Lung microvascular endothelial cell (primary cell): ENCODE data around the gene FN3KRP. TPM values are rescaled to one million over a fixed set of nuclear protein-coding genes. Genes with fewer than 3 reads are reported as not detected.

Experiments
- DNase-seq, 2 donors: peaks; one replicate each; pipeline versions ENCODE4 v3.0.0 to v3.0.0-alpha.2; 2010; ENCODE audit warnings: low read depth in 2 of 2
- total RNA-seq: library from RNA; depleted of rRNA; stranded (reverse); fragments of >200 nt; gene quantifications from 2 replicates; pipeline ENCODE4 v1.2.1, GENCODE V29; 2014

FN3KRP gene
- total RNA-seq, 1 donor from 2014 or later, result 9.1 TPM

- DNase-seq, result no peak
These were observed 7.4 kb upstream of the FN3KRP start for GRCh38 chr17:82709024-82709675.

- DNase-seq, result no peak
These were observed 6.6 kb upstream of the FN3KRP start for GRCh38 chr17:82709676-82710498.

GRCh38 chr17:82710499-82711232 lies 5.8 kb upstream of the FN3KRP start:
- no peak for DNase-seq

GRCh38 chr17:82713071-82713723 lies 3.3 kb upstream of the FN3KRP start:
- no peak for DNase-seq

GRCh38 chr17:82718986-82719685 lies 2.6 kb downstream of the FN3KRP start:
- no peak for DNase-seq

- no peak for DNase-seq
These were observed 3.7 kb downstream of the FN3KRP start for GRCh38 chr17:82720204-82720603.

DNA sequence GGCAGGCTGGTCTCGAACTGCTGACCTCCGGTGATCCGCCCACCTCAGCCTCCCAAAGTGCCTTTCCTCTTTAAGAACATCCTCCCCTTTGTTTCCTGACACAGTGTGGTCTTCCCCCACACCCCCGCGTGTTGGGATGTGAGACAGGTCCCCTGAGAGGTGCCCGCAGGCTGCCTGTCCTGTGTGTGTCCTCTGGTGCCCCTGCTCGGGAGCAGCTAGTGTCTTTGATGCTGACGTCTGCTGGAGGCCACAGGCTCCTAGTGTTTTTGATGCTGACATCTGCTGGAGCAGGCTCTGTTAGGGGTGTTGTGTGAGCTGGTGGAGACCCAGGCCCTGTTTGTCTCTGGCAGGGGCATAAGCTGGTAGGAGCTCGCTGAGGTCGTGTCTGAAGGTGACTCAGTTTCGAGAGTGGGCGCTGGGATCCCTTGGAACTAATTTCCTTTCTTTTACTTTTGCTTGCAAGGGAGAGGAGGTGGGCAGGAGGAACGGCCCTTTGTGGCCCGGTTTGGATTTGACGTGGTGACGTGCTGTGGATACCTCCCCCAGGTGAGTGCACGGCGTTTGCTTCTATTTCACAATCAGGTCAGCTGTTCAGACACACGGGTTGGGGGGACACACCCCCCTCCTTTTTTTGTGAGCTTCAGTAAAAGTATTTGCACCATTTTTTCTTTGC lies 6.0 kb downstream of the FN3KRP start:
- DNase-seq, result no peak

DNA sequence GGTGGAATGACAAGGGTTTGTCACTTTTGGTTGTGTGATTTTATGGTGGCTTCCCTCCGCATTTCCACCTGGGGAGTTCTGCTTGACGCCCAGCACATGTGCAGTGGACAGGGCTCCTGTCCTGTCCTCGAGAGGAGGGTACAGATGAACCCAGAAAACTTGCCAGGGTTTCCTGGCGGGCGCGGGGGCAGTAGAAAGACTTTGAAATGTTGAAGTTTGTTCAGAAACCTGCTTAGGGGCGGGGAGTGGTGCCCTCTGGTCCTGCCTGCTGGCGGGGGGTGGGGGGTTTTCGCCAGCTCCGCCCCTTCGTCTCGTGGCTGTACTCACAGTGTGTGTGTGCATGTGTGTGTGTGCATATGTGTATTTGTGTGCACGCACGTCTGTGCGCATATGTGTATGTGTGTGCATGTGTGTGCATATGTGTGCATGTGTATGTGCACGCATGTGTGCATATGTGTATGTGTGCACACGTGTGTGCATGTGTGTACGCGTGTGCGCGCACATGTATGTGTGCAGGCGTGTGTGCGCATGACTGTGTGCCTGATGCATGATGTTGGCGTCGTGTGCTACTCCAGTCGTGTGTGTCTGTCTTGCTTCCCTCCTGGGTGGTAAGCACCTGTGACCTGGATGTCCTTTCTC lies 6.8 kb downstream of the FN3KRP start:
- no peak for DNase-seq

DNA sequence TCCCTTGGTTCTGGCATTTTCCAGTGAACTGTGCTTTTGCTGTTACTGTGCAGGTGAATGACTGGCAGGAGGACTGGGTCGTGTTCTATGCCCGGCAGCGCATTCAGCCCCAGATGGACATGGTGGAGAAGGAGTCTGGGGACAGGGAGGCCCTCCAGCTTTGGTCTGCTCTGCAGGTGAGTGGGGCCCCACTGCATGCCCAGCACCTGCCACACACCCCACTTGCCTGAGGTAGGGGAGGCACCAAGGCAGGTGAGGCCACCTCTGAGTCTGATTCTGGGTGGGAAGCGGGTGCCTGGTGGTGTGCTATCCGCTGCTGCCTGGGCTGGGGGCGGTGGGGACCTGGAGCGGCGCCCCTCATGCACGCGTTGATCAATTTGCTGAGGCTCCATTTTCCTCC lies 9.9 kb downstream of the FN3KRP start:
- no peak for DNase-seq

- DNase-seq, result no peak
These were observed 13.2 kb downstream of the FN3KRP start for GRCh38 chr17:82729479-82730260.

- no peak for DNase-seq
These were observed 15.7 kb downstream of the FN3KRP start for GRCh38 chr17:82732118-82732743.

DNA sequence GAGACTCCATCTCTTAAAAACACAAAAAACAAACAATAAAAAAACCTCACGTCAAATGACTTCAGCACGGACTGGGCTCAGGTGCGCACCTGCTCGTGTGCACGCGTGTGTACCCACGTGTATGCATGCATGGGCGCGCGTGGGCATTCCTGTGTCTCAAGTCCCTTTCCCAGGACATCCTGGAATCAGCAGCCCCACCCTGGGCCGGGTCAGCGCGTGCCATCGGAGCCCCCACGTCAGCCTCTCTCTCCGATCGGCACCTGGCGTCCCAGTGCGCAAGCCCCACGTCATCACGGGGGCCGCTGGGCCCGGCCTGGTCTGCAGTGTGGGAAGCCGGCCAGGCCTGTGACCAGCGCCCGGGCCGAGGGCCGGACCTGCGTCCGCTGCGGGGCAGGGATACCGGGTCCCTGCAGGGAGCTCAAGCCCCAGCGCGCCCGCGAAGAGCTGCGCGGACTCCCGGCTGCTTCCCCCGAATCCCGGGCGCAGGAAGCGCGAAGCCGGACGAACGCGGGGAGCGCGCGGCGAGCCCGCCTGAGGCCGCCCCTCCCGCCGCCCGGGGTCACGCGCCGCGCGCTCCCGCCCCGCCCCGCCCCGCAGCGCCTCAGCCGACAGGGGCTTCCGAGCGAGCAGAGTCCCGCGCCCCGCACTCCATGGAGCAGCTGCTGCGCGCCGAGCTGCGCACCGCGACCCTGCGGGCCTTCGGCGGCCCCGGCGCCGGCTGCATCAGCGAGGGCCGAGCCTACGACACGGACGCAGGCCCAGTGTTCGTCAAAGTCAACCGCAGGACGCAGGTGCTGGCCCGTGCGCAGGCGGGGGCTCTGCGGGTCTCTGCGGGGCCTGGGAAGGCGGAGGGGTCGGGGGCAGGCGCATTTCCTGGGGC lies 18.7 kb downstream of the FN3KRP start, which contains the start of gene FN3K:
Gene FN3K (plus strand): TSS at position 629 of the 880 bp plus-strand sequence. CDS start 22 bp downstream, at position 651.
- peak; percentile 63 to 76 for DNase-seq

GRCh38 chr17:82736511-82737185 lies 20.1 kb downstream of the FN3KRP start:
- DNase-seq, result no peak

- no peak for DNase-seq
These were observed 21.7 kb downstream of the FN3KRP start for GRCh38 chr17:82737967-82738877.

DNA sequence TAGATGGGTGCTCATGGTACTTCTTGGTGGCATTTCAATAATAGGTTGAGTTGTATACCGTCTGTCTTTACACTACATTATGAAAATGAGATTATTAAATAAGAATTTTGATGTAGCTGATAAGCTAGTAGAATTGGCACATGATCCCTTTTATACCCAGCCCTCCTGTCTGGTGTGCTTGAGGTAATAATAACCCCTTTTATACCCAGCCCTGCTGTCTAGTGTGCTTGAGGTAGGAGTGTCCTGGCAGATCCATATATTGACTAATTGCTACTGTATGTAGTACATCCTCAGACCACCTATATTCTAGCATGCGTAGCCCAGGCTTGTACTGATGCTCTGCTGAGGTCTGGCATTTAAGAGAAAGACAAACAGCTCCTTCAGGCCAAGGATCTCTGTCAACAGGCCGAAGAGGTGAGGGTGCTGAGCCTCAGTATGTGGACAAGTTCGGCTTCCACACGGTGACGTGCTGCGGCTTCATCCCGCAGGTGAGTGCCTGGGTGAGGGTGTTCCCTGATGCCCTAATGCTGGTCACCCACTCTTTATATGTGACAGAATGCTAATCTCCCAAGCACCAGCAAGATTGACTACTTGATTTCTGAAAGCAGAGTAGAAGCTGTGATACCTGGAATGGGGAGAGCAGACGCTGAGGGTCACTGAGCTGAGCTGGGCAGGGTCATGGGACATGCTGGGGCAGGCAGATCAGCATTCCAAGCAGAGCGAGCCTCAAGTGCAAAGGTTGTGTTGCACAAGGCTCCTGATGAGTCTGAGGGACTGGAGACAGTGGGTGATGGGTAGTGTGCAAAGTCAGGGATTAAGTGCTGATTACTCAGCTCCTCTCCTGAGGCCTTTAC lies 24.6 kb downstream of the FN3KRP start:
- peak in 1 of 2 donors; percentile 19 for DNase-seq
